Neural cell (in vitro differentiated cells): ENCODE results near the gene SF3B3. TPM values are rescaled to one million over a fixed set of nuclear protein-coding genes. Genes with fewer than 3 reads are reported as not detected.

Source experiments
- H2AFZ ChIP-seq: fragments of 200-600, 300-800 bp; sonication (generic), shearing (Covaris generic); 2 replicates; pipeline ENCODE4 v1.6.0; 2014; ENCODE audit warnings: low read depth, mild to moderate bottlenecking, antibody characterized with exemption, low read length, moderate library complexity
- H3F3A ChIP-seq: fragments of 200-600 bp; shearing (Covaris generic); 2 replicates; pipeline ENCODE4 v1.6.1; 2016; ENCODE audit warnings: mild to moderate bottlenecking, moderate library complexity, mixed read lengths, antibody characterized with exemption, low read length; ENCODE audit not compliant: insufficient read depth, poor library complexity, severe bottlenecking
- H3K27ac ChIP-seq: fragments of 200-600, 300-800 bp; sonication (generic), shearing (Covaris generic); 2 replicates; pipeline ENCODE4 v1.5.1; 2014; ENCODE audit warnings: mild to moderate bottlenecking, low read length, moderate library complexity
- H3K27me3 ChIP-seq: fragments of 300-800, 200-600 bp; sonication (generic), shearing (Covaris generic); 2 replicates; pipeline ENCODE4 v1.6.0; 2014; ENCODE audit warnings: mild to moderate bottlenecking, low read depth, low read length, moderate library complexity; ENCODE audit not compliant: insufficient read depth
- H3K36me3 ChIP-seq: fragments of 300-800, 200-600 bp; sonication (generic), shearing (Covaris generic); 2 replicates; pipeline ENCODE4 v1.5.1; 2014; ENCODE audit warnings: mild to moderate bottlenecking, antibody characterized with exemption, low read length, moderate library complexity; ENCODE audit not compliant: insufficient read depth
- H3K4me2 ChIP-seq: fragments of 300-800, 200-600 bp; sonication (generic), shearing (Covaris generic); 2 replicates; pipeline ENCODE4 v1.6.0; 2014; ENCODE audit warnings: mild to moderate bottlenecking, low read length
- H3K4me3 ChIP-seq: fragments of 300-800, 200-600 bp; sonication (generic), shearing (Covaris generic); 2 replicates; pipeline ENCODE4 v1.5.1; 2014; ENCODE audit warnings: mild to moderate bottlenecking, low read length, moderate library complexity
- H3K79me2 ChIP-seq: fragments of 200-600 bp; shearing (Covaris generic); replicated peaks from 2 replicates; pipeline ENCODE4 v1.6.0; 2014; ENCODE audit warnings: mild to moderate bottlenecking, low read length, moderate library complexity; ENCODE audit not compliant: insufficient read depth
- H3K9ac ChIP-seq: fragments of 300-800, 200-600 bp; sonication (generic), shearing (Covaris generic); 2 replicates; pipeline ENCODE4 v1.6.1; 2016; ENCODE audit warnings: mild to moderate bottlenecking, low read length, mixed read lengths
- H3K9me2 ChIP-seq: fragments of 200-600 bp; shearing (Covaris generic); 2 replicates; pipeline ENCODE4 v1.6.1; 2016; ENCODE audit warnings: mild to moderate bottlenecking, low read length, mixed read lengths; ENCODE audit not compliant: insufficient read depth
- H3K9me3 ChIP-seq: fragments of 200-600, 300-800 bp; sonication (generic), shearing (Covaris generic); 2 replicates; pipeline ENCODE4 v1.6.1; 2016; ENCODE audit warnings: mild to moderate bottlenecking, mixed run types, low read length, moderate library complexity, mixed read lengths
- H4K20me1 ChIP-seq: fragments of 200-600 bp; shearing (Covaris generic); 2 replicates; pipeline ENCODE4 v1.6.1; 2016; ENCODE audit warnings: mild to moderate bottlenecking, mixed run types; ENCODE audit not compliant: insufficient read depth
- CTCF ChIP-seq: fragments of 450-650 bp; IDR thresholded peaks from 2 replicates; pipeline ENCODE4 v1.5.1; 2014; ENCODE audit warnings: antibody characterized with exemption, mild to moderate bottlenecking, moderate library complexity; ENCODE audit not compliant: poor library complexity, severe bottlenecking
- EP300 ChIP-seq: fragments of 450-650 bp; conservative IDR thresholded peaks from 2 replicates; pipeline ENCODE4 v1.6.1; 2014; ENCODE audit warnings: antibody characterized with exemption, mild to moderate bottlenecking, moderate library complexity; ENCODE audit not compliant: poor library complexity, severe bottlenecking
- EZH2 ChIP-seq: fragments of 200-600, 300-800 bp; shearing (Covaris generic), sonication (generic); IDR thresholded peaks from 2 replicates; pipeline ENCODE4 v1.6.1; 2014; ENCODE audit warnings: antibody characterized with exemption, low read length, borderline replicate concordance, mild to moderate bottlenecking; ENCODE audit not compliant: insufficient read depth, poor library complexity, severe bottlenecking
- MXI1 ChIP-seq: fragments of 450-650 bp; conservative IDR thresholded peaks from 2 replicates; pipeline ENCODE4 v1.6.1; 2014; ENCODE audit warnings: antibody characterized with exemption, mild to moderate bottlenecking; ENCODE audit not compliant: poor library complexity, severe bottlenecking
- POLR2AphosphoS5 ChIP-seq: IDR thresholded peaks from 2 replicates; pipeline ENCODE4 v1.6.1; 2012
- RAD21 ChIP-seq: fragments of 450-650 bp; conservative IDR thresholded peaks from 2 replicates; pipeline ENCODE4 v1.6.1; 2014; ENCODE audit warnings: antibody characterized with exemption, mild to moderate bottlenecking, moderate library complexity
- REST ChIP-seq: IDR thresholded peaks from 2 replicates; pipeline ENCODE4 v1.6.1; 2012; ENCODE audit warnings: borderline replicate concordance
- SMC3 ChIP-seq: fragments of 450-650 bp; conservative IDR thresholded peaks from 2 replicates; pipeline ENCODE4 v1.6.1; 2014; ENCODE audit warnings: antibody characterized with exemption, mild to moderate bottlenecking, moderate library complexity; ENCODE audit not compliant: poor library complexity
- TAF1 ChIP-seq: IDR thresholded peaks from 2 replicates; pipeline ENCODE4 v1.6.1; 2012; ENCODE audit warnings: low read depth
- polyA plus RNA-seq: library from polyadenylated mRNA; depleted of rRNA; stranded (reverse); fragments of >200 nt; gene quantifications from 2 replicates; pipeline ENCODE4 v1.2.3, GENCODE V29; 2014

Gene SF3B3
- polyA plus RNA-seq, 1 donor from 2014 or later = 90.0 TPM

GRCh38 chr16:70611785-70612303 is 88.2 kb downstream of the SF3B3 start:
- Histone ChIP-seq H3K9ac (no peak overlapping the region), H3K27ac (no peak overlapping the region), H3K4me2 (no peak overlapping the region), H3F3A (no peaks in the 10 kb centered on the region), H4K20me1 (no peaks in the 10 kb centered on the region), H3K36me3 (no peaks in the 10 kb centered on the region), H3K9me2 (no peaks in the 10 kb centered on the region), H3K9me3 (no peaks in the 10 kb centered on the region), H3K27me3 (no peaks in the 10 kb centered on the region), H3K79me2 (no peaks in the 10 kb centered on the region), H3K4me3 (no peak overlapping the region), H2AFZ (no peak overlapping the region)
- TF ChIP-seq SMC3 (no peak), RAD21 (no peak), EZH2 (no peak), TAF1 (no peak)

GRCh38 chr16:70612931-70613330 is 89.3 kb downstream of the SF3B3 start:
- no peak overlapping the region for H3K9ac ChIP-seq
- H3K9me2 ChIP-seq = no peaks in the 10 kb centered on the region
- no peak overlapping the region for H3K4me3 ChIP-seq
- no peaks in the 10 kb centered on the region for H3K9me3 ChIP-seq
- no peaks in the 10 kb centered on the region for H3K27me3 ChIP-seq
- no peak for TF ChIP-seq REST
- no peak for TF ChIP-seq POLR2AphosphoS5
- no peak for TF ChIP-seq SMC3
- H3K4me2 ChIP-seq = no peak overlapping the region
- H3F3A ChIP-seq = no peaks in the 10 kb centered on the region
- H3K36me3 ChIP-seq = no peaks in the 10 kb centered on the region
- H2AFZ ChIP-seq = no peak overlapping the region
- H3K79me2 ChIP-seq = no peaks in the 10 kb centered on the region
- no peaks in the 10 kb centered on the region for H4K20me1 ChIP-seq
- no peak overlapping the region for H3K27ac ChIP-seq

GRCh38 chr16:70614208-70614951 is 90.8 kb downstream of the SF3B3 start:
- no peak overlapping the region for H3K4me3 ChIP-seq
- H3K4me2 ChIP-seq = no peak overlapping the region
- H3K9me3 ChIP-seq = no peaks in the 10 kb centered on the region
- H3K79me2 ChIP-seq = no peaks in the 10 kb centered on the region
- H3K36me3 ChIP-seq = no peaks in the 10 kb centered on the region
- H3K27me3 ChIP-seq = no peaks in the 10 kb centered on the region
- H3K9me2 ChIP-seq = no peaks in the 10 kb centered on the region
- no peaks in the 10 kb centered on the region for H4K20me1 ChIP-seq
- H3K9ac ChIP-seq = no peak overlapping the region
- no peak overlapping the region for H3K27ac ChIP-seq
- no peak overlapping the region for H2AFZ ChIP-seq
- no peaks in the 10 kb centered on the region for H3F3A ChIP-seq
- TF ChIP-seq REST = no peak
- no peak for TF ChIP-seq RAD21
- TF ChIP-seq SMC3 = no peak
- TF ChIP-seq POLR2AphosphoS5 = no peak
- no peak for TF ChIP-seq CTCF
- TF ChIP-seq EP300 = no peak
- TF ChIP-seq MXI1 = no peak
